ENCODE measurements around the gene TRAM2.

Gene TRAM2

GRCh38 chr6:52523378-52524142, 53.3 kb downstream of the TRAM2 start:
- DNase-seq, result no peak

- DNase-seq, result no peak
These were observed 54.2 kb downstream of the TRAM2 start for GRCh38 chr6:52522655-52523054.

GRCh38 chr6:52522151-52522626, 54.7 kb downstream of the TRAM2 start:
- no peak for DNase-seq

- no peak for DNase-seq
These were observed 57.2 kb downstream of the TRAM2 start for GRCh38 chr6:52519618-52520017.

- DNase-seq, result no peak
These were observed 58.4 kb downstream of the TRAM2 start for GRCh38 chr6:52518279-52518945.

- peak; percentile 13 for DNase-seq
These were observed 59.2 kb downstream of the TRAM2 start for GRCh38 chr6:52517502-52518278.

- DNase-seq, result no peak
These were observed 59.9 kb downstream of the TRAM2 start for GRCh38 chr6:52516943-52517342.

GRCh38 chr6:52516269-52516668, 60.6 kb downstream of the TRAM2 start:
- no peak for DNase-seq

- DNase-seq, result no peak
These were observed 61.5 kb downstream of the TRAM2 start for GRCh38 chr6:52515219-52515960.

- DNase-seq, result no peak
These were observed 62.3 kb downstream of the TRAM2 start for GRCh38 chr6:52514514-52514913.

- no peak for DNase-seq
These were observed 63.0 kb downstream of the TRAM2 start for GRCh38 chr6:52513896-52514295.

GRCh38 chr6:52513464-52513863, 63.4 kb downstream of the TRAM2 start:
- no peak for DNase-seq

- DNase-seq, result no peak
These were observed 64.7 kb downstream of the TRAM2 start for GRCh38 chr6:52512199-52512598.

GRCh38 chr6:52511572-52512151, 65.2 kb downstream of the TRAM2 start:
- DNase-seq, result no peak

GRCh38 chr6:52511163-52511562, 65.7 kb downstream of the TRAM2 start:
- no peak for DNase-seq

GRCh38 chr6:52510213-52510562, 66.7 kb downstream of the TRAM2 start:
- no peak for DNase-seq

- no peak for DNase-seq
These were observed 67.3 kb downstream of the TRAM2 start for GRCh38 chr6:52509281-52510212.

- no peak for DNase-seq
These were observed 68.6 kb downstream of the TRAM2 start for GRCh38 chr6:52508261-52508739.

GRCh38 chr6:52507557-52508260, 69.2 kb downstream of the TRAM2 start:
- DNase-seq, result peak; percentile 57

- no peak for DNase-seq
These were observed 70.4 kb downstream of the TRAM2 start for GRCh38 chr6:52506476-52506875.
